SK-N-SH (cell line): Measurements from ENCODE around the gene IL2RG. TPM values are rescaled to one million over a fixed set of nuclear protein-coding genes. Genes with fewer than 3 reads are reported as not detected.

Experiments
- CTCF ChIA-PET: fragments of 300-600, 350-600 bp; formaldehyde crosslinking; extraction: SDS; loops from one replicate; lab custom pipeline; 2021; lab: Yijun Ruan, JAX
- POLR2A ChIA-PET: fragments of 350-600 bp; sonication (Branson Sonifier 250); formaldehyde crosslinking; extraction: SDS; loops from one replicate; lab custom pipeline; 2020; ENCODE audit warnings: antibody characterized with exemption, inconsistent platforms; lab: Yijun Ruan, JAX
- DNase-seq: peaks from one replicate; pipeline ENCODE4 v3.0.0; 2012
- H2AFZ ChIP-seq: fragments of 200-600 bp; sonication (generic); 2 replicates; pipeline ENCODE4 v1.8.1; 2016; ENCODE audit warnings: antibody characterized with exemption, mild to moderate bottlenecking, low read depth
- H3F3A ChIP-seq: fragments of 200-600 bp; sonication (generic); replicated peaks from 2 replicates; pipeline ENCODE3; 2016; ENCODE audit warnings: antibody characterized with exemption, mild to moderate bottlenecking; ENCODE audit not compliant: insufficient read depth
- H3K27ac ChIP-seq, 2 experiments: fragments of 200-500 bp in 1 of 2; fragments of 200-600 bp in 1 of 2; sonication (Bioruptor generic) in 1 of 2; sonication (generic), shearing (Covaris generic) in 1 of 2; 2 replicates each; pipeline versions ENCODE4 v1.5.1 to v1.6.1; 2014 to 2016; ENCODE audit warnings: low read depth in 2 of 2, inconsistent platforms in 1 of 2, low read length in 1 of 2, mild to moderate bottlenecking in 1 of 2, mixed read lengths in 1 of 2
- H3K27me3 ChIP-seq: fragments of 200-600 bp; sonication (generic), shearing (Covaris generic); 2 replicates; pipeline ENCODE4 v1.6.1; 2016; ENCODE audit warnings: mixed run types; ENCODE audit not compliant: insufficient read depth
- H3K36me3 ChIP-seq, 2 experiments: fragments of 200-500 bp in 1 of 2; fragments of 200-600 bp in 1 of 2; sonication (Bioruptor generic) in 1 of 2; sonication (generic) in 1 of 2; replicated peaks in 1 of 2; 2 replicates each; pipeline versions ENCODE3 to v1.5.1; 2014 to 2016; ENCODE audit warnings: low read length in 1 of 2, mild to moderate bottlenecking in 1 of 2; ENCODE audit not compliant: insufficient read depth in 2 of 2, control insufficient read depth in 1 of 2
- H3K4me1 ChIP-seq, 2 experiments: fragments of 200-500 bp in 1 of 2; fragments of 200-600 bp in 1 of 2; sonication (Bioruptor generic) in 1 of 2; sonication (generic), shearing (Covaris generic) in 1 of 2; 2 replicates each; pipeline versions ENCODE4 v1.5.1 to v1.6.1; 2014 to 2016; ENCODE audit warnings: low read depth in 1 of 2, low read length in 1 of 2, mixed run types in 1 of 2; ENCODE audit not compliant: insufficient read depth in 2 of 2, control insufficient read depth in 1 of 2
- H3K4me2 ChIP-seq: fragments of 200-600 bp; sonication (generic), shearing (Covaris generic); 2 replicates; pipeline ENCODE4 v1.6.1; 2017; ENCODE audit warnings: mixed run types
- H3K4me3 ChIP-seq, 2 experiments: fragments of 200-500 bp in 1 of 2; fragments of 200-600 bp in 1 of 2; sonication (Bioruptor generic) in 1 of 2; sonication (generic), shearing (Covaris generic) in 1 of 2; 2 replicates each; pipeline versions ENCODE4 v1.5.1 to v1.8.1; 2014 to 2016; ENCODE audit warnings: low read depth in 2 of 2, inconsistent platforms in 1 of 2, low read length in 1 of 2, mild to moderate bottlenecking in 1 of 2, mixed read lengths in 1 of 2, moderate library complexity in 1 of 2
- H3K79me2 ChIP-seq: fragments of 200-600 bp; sonication (generic); 2 replicates; pipeline ENCODE4 v1.8.1; 2017; ENCODE audit warnings: mild to moderate bottlenecking; ENCODE audit not compliant: insufficient read depth
- H3K9ac ChIP-seq: fragments of 200-600 bp; sonication (generic); 2 replicates; pipeline ENCODE4 v1.6.1; 2017; ENCODE audit warnings: mixed run types
- H3K9me2 ChIP-seq: fragments of 200-600 bp; sonication (generic); 2 replicates; pipeline ENCODE4 v1.6.1; 2017; ENCODE audit warnings: mixed run types
- H3K9me3 ChIP-seq: fragments of 200-600 bp; sonication (generic); 2 replicates; pipeline ENCODE4 v1.6.1; 2017; ENCODE audit warnings: mixed run types, mild to moderate bottlenecking, moderate library complexity
- H4K20me1 ChIP-seq: fragments of 200-600 bp; sonication (generic); 2 replicates; pipeline ENCODE4 v1.6.1; 2017; ENCODE audit warnings: mild to moderate bottlenecking, mixed run types; ENCODE audit not compliant: insufficient read depth
- CHD2 ChIP-seq: fragments of 150-350 bp; IDR thresholded peaks from 2 replicates; pipeline ENCODE4 v1.6.1; 2018; ENCODE audit warnings: low read length; ENCODE audit not compliant: partially characterized antibody
- ELF1 ChIP-seq: IDR thresholded peaks from 2 replicates; pipeline ENCODE4 v1.4.0; 2012
- EP300 ChIP-seq, 2 experiments: IDR thresholded peaks; 2 replicates each; pipeline versions ENCODE4 v1.4.0 to v1.6.1; 2012; ENCODE audit warnings: borderline replicate concordance in 1 of 2, low read depth in 1 of 2, low read length in 1 of 2
- FOSL2 ChIP-seq: IDR thresholded peaks from 2 replicates; pipeline ENCODE4 v1.4.0; 2012; ENCODE audit warnings: low read depth, mild to moderate bottlenecking, moderate library complexity, borderline replicate concordance
- FOXJ3 ChIP-seq: sonication (generic); formaldehyde crosslinking; IDR thresholded peaks from 2 replicates; pipeline ENCODE4 v1.5.1; 2020; ENCODE audit warnings: mild to moderate bottlenecking, missing genetic modification reagents
- GABPA ChIP-seq: IDR thresholded peaks from 2 replicates; pipeline ENCODE4 v1.4.0; 2012; ENCODE audit warnings: low read depth, mild to moderate bottlenecking
- GATA2 ChIP-seq: sonication (generic); formaldehyde crosslinking; IDR thresholded peaks from 2 replicates; pipeline ENCODE4 v1.5.0; 2020; ENCODE audit warnings: mild to moderate bottlenecking, missing genetic modification reagents
- POLR2AphosphoS5 ChIP-seq: IDR thresholded peaks from 2 replicates; pipeline ENCODE4 v1.6.1; 2012; ENCODE audit warnings: low read depth, low read length
- RFX5 ChIP-seq: IDR thresholded peaks from 2 replicates; pipeline ENCODE4 v1.6.1; 2012; ENCODE audit warnings: mild to moderate bottlenecking, improper control_type of control experiment, low read length
- RXRA ChIP-seq: IDR thresholded peaks from 2 replicates; pipeline ENCODE4 v1.4.0; 2012; ENCODE audit warnings: low read depth, mild to moderate bottlenecking, borderline replicate concordance
- SIN3A ChIP-seq: IDR thresholded peaks from 2 replicates; pipeline ENCODE4 v1.6.1; 2012; ENCODE audit warnings: low read depth, mild to moderate bottlenecking, low read length, moderate library complexity, borderline replicate concordance
- SMC3 ChIP-seq: IDR thresholded peaks from 2 replicates; pipeline ENCODE4 v1.6.1; 2012; ENCODE audit warnings: low read depth, low read length, improper control_type of control experiment
- WGBS: methylation state at CpG from one replicate; pipeline ENCODE4 v1.1.6; 2017; ENCODE audit warnings: low lambda C conversion rate; 5-methylcytosine and 5-hydroxymethylcytosine counted together
- polyA plus RNA-seq, 3 experiments: library from polyadenylated mRNA; depleted of rRNA; stranded (reverse); fragments of >200 nt; gene quantifications; 2 replicates each; pipeline ENCODE4 v1.2.3, GENCODE V29; 2012
- TF ChIP-seq, protein P1 (sequence below): IDR thresholded peaks from 2 replicates; pipeline ENCODE4 v1.4.0; 2012; ENCODE audit warnings: low read depth, borderline replicate concordance
- TF ChIP-seq, protein P2 (sequence below): IDR thresholded peaks from 2 replicates; pipeline ENCODE4 v1.4.0; 2012; ENCODE audit warnings: low read depth
- TF ChIP-seq, protein P3 (sequence below): IDR thresholded peaks from 2 replicates; pipeline ENCODE4 v1.6.1; 2012; ENCODE audit warnings: mild to moderate bottlenecking, low read depth, low read length, moderate library complexity
- TF ChIP-seq, protein P4 (sequence below): IDR thresholded peaks from 2 replicates; pipeline ENCODE4; 2012

IL2RG gene
- polyA plus RNA-seq, 1 of the 3 experiments (the other 2 are of a cell fraction), result not detected

DNA sequence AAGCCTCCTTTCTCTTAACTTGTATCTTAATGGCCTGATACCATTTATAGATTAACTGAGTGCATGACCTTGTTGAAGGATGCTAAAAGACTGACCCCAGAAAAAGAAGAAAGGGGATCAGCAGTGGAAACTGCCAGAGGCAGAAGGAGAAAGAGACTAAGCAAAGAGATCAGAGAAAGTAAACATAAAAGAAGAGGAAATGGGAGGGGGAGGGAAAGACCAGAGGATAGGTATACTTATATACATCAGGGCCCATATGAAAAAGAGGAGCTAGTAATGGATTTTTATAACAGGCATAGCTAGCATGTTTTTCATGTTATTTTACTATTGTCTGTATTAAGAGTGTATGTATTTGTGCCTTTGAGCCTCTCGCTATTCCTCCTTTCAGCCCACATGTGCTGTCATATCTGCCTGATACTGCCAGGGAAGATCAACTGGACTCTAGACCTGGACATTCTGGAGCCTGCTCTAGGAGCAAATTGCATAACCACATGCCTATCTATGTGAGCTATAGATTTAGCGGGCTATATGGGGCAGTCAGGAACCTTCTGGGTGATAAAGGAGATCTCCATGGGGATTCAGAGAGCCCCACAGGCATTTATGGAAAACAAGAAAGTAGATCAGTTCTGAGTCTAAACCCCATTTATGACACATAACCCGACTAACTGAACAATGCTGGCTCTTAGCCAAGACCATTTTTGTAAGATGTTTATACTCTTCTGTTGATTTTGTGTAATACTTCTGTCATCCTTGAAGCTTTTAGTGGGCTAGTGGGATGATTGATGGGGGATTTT, 29.9 kb downstream of the IL2RG start:
- Histone ChIP-seq H3K27me3 (peaks cover 5% of the 10 kb centered on the region; the same call in 1 of the 2 replicates), H3K9me3 (no peaks in the 10 kb centered on the region), H3K79me2 (no peaks in the 10 kb centered on the region), H3K4me3 (no peak overlapping the region), H3K4me2 (no peak overlapping the region), H3F3A (no peaks in the 10 kb centered on the region), H2AFZ (peak overlapping the region; percentile 49; the same call in 1 of the 2 replicates), H3K9me2 (no peaks in the 10 kb centered on the region), H4K20me1 (no peaks in the 10 kb centered on the region), H3K4me1 (no peaks in the 10 kb centered on the region), H3K27ac (no peak overlapping the region), H3K9ac (no peak overlapping the region), H3K36me3 (no peaks in the 10 kb centered on the region)
- ChIA-PET CTCF (interaction anchor here (0.6 to 1.5 kb wide), 2 partner anchors 48 to 120 kb away, joined by 3 read pairs; no protein-coding TSS in a partner anchor), POLR2A (no interaction called here)
- TF ChIP-seq, protein P1, sequence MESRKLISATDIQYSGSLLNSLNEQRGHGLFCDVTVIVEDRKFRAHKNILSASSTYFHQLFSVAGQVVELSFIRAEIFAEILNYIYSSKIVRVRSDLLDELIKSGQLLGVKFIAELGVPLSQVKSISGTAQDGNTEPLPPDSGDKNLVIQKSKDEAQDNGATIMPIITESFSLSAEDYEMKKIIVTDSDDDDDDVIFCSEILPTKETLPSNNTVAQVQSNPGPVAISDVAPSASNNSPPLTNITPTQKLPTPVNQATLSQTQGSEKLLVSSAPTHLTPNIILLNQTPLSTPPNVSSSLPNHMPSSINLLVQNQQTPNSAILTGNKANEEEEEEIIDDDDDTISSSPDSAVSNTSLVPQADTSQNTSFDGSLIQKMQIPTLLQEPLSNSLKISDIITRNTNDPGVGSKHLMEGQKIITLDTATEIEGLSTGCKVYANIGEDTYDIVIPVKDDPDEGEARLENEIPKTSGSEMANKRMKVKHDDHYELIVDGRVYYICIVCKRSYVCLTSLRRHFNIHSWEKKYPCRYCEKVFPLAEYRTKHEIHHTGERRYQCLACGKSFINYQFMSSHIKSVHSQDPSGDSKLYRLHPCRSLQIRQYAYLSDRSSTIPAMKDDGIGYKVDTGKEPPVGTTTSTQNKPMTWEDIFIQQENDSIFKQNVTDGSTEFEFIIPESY, result no peak
- TF ChIP-seq FOXJ3 (CRISPR knock-in tag) (no peak), SIN3A (no peak), GABPA (no peak), GATA2 (CRISPR knock-in tag) (no peak), POLR2AphosphoS5 (no peak), SMC3 (no peak), ELF1 (no peak), FOSL2 (no peak), RXRA (no peak), RFX5 (no peak), EP300 (IDR thresholded peaks at IDR 0.05; ENCODE audit: borderline replicate concordance in 1 of 2, low read depth in 1 of 2, low read length in 1 of 2) (no peak), CHD2 (no peak)
- TF ChIP-seq, protein P2, sequence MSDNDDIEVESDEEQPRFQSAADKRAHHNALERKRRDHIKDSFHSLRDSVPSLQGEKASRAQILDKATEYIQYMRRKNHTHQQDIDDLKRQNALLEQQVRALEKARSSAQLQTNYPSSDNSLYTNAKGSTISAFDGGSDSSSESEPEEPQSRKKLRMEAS, result no peak
- TF ChIP-seq, protein P3, sequence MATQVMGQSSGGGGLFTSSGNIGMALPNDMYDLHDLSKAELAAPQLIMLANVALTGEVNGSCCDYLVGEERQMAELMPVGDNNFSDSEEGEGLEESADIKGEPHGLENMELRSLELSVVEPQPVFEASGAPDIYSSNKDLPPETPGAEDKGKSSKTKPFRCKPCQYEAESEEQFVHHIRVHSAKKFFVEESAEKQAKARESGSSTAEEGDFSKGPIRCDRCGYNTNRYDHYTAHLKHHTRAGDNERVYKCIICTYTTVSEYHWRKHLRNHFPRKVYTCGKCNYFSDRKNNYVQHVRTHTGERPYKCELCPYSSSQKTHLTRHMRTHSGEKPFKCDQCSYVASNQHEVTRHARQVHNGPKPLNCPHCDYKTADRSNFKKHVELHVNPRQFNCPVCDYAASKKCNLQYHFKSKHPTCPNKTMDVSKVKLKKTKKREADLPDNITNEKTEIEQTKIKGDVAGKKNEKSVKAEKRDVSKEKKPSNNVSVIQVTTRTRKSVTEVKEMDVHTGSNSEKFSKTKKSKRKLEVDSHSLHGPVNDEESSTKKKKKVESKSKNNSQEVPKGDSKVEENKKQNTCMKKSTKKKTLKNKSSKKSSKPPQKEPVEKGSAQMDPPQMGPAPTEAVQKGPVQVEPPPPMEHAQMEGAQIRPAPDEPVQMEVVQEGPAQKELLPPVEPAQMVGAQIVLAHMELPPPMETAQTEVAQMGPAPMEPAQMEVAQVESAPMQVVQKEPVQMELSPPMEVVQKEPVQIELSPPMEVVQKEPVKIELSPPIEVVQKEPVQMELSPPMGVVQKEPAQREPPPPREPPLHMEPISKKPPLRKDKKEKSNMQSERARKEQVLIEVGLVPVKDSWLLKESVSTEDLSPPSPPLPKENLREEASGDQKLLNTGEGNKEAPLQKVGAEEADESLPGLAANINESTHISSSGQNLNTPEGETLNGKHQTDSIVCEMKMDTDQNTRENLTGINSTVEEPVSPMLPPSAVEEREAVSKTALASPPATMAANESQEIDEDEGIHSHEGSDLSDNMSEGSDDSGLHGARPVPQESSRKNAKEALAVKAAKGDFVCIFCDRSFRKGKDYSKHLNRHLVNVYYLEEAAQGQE, result no peak
- TF ChIP-seq, protein P4, sequence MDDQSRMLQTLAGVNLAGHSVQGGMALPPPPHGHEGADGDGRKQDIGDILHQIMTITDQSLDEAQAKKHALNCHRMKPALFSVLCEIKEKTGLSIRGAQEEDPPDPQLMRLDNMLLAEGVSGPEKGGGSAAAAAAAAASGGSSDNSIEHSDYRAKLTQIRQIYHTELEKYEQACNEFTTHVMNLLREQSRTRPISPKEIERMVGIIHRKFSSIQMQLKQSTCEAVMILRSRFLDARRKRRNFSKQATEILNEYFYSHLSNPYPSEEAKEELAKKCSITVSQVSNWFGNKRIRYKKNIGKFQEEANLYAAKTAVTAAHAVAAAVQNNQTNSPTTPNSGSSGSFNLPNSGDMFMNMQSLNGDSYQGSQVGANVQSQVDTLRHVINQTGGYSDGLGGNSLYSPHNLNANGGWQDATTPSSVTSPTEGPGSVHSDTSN, result no peak
- 30% methylated on average over 3 of the region's 3 CpGs for WGBS
- no peak for DNase-seq
